Heart left ventricle (tissue), 13 donors: Measurements from ENCODE around the gene ANKRD11.

Source experiments
- CTCF ChIP-seq, 12 donors: fragments of 200-600 bp; sonication (generic) in 4 of 12; IDR thresholded peaks; one replicate each; pipeline versions ENCODE4 v1.5.0 to v1.8.0; 2018 to 2022; ENCODE audit warnings: antibody characterized with exemption in 12 of 12, mild to moderate bottlenecking in 5 of 12
- POLR2A ChIP-seq, 2 donors: fragments of 450-650 bp; IDR thresholded peaks; one replicate each; pipeline ENCODE4 v1.6.1; 2017; ENCODE audit warnings: antibody characterized with exemption in 2 of 2, mild to moderate bottlenecking in 2 of 2, moderate library complexity in 2 of 2
- donor health status: ischemic (EF 13 %, LVEDD 7.1; RV severe dilation, severe dysfunction).
- donor health status: DM: no; HTN: yes; CAD: no.
- donor health status: DM: no; HTN: no; CAD: no.
- donor health status: ischemic (EF 25% LVEDD 6.9; RV normal size, moderate dysfunction).
- donor health status: ischemic (EF 25% LVEDD 5.7; RV mildly dilated, moderate dysfunction).
- donor health status: ischemic (EF 35%, LVEDD 5.7; RV mildly dilated, moderate dysfunction).
- donor health status: nonischemic (EF 11% LVEDD 7.7; RV severe dilation, severe dysfunction).
- donor health status: DM: yes; HTN: yes; CAD: no.
- donor health status: PGD.
- donor health status: ischemic (EF 29% LVEDD 5.4; RV normal size, mild dysfunction).
- donor health status: nonischemic (EF 23%, LVEDD 6.1; RV moderate dilation, normal function).

GRCh38 chr16:89319631-89319885 lies 170.8 kb downstream of the ANKRD11 start:
- no peak for TF ChIP-seq CTCF (IDR thresholded peaks at IDR 0.05)
- no peak for TF ChIP-seq POLR2A (IDR thresholded peaks at IDR 0.05)
